Measurements from ENCODE around the gene KARS1.
A peak's percentile ranks its signal among the peaks of the same experiment; 100 is the strongest.

The KARS1 gene

DNA sequence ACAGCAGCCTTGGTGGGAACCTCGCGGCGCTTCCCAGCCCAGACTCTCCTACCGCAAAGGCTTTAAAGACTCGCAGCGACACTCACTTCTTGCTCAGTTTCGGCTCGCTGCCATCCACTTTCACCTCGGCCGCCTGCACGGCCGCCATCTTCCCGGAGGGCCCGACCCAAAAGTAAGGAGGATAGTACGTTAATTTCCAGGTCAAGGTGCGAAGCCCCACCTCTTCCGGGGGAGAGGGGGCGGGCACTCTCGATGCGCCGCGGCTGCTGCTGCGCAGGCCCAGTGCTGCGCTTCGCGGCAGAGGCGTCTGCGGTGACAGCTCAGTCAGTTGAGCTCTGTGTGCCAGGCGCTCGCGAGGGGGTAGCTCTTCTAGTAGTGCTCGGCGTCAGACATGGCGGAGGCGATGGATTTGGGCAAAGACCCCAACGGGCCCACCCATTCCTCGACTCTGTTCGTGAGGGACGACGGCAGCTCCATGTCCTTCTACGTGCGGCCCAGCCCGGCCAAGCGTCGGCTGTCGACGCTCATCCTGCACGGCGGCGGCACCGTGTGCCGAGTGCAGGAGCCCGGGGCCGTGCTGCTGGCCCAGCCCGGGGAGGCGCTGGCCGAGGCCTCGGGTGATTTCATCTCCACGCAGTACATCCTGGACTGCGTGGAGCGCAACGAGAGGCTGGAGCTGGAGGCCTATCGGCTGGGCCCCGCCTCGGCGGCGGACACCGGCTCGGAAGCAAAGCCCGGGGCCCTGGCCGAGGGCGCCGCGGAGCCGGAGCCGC lies at the start of gene KARS1, which contains the start of gene TERF2IP:
TSS of gene KARS1 (minus strand) at position 174 of the 773 bp plus-strand sequence. CDS start at position 148, 26 bp downstream.
TSS of gene TERF2IP (plus strand) at position 282 of the 773 bp plus-strand sequence. CDS start at position 392, 110 bp downstream.
- peak; percentile 97 for DNase-seq

DNA sequence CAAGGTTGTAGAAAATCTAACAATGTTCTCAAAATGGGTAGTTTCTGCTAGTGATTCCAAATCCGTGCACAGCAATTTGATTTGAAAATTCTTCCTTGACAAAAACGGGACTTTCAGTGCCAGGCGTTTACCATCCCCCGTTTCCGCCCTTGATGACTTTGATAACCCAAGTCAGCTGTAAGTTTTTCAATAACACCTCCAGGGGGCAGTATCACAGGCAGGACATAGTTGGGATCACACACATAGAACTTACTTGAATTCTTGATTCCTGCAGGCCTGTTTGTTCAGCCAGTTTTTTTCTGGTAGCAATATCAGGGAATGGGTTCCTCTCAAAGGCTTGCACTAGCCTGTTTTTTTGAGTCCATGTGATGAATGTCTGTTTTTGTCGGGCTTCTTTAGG lies 48.2 kb upstream of the KARS1 start:
- DNase-seq: no peak

DNA sequence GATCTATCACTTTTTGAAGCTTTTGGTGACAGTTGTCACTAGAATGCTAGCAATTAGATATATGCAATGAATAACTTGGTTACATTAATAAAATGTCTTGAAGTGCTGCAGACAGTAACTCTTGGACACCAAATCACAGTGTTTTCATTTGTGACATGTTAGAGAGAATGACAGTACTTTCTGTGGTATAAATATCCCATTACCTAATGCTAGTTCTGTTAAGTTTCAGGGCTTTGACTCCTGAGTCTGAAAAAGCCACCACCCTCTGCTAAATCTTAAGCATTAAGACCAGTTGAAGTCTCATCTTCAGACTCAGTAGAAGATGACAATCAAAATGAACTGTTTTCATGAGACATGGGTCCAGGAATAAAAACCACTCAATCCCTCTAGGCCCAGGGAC lies 39.9 kb upstream of the KARS1 start:
- no peak for DNase-seq

DNA sequence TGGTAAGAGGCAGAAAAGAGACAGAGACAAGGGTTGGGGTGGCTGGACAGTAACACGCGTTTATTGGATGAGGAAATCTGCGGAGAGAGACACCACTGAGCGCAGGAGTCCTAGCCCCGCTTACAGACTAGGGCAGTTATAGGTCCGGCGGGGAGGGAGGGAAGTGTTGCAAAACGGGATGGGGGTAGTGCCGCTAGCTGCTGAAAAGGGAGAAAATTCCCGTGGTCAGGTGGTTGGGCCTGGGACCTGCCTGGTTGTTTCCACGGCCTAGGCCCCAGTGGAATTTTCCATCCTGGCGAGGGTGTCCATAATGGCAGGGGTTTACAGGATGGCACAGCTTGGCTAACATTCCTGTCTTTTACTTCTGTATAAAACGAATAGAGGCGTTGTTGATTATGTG lies 34.8 kb upstream of the KARS1 start:
- no peak for DNase-seq

DNA sequence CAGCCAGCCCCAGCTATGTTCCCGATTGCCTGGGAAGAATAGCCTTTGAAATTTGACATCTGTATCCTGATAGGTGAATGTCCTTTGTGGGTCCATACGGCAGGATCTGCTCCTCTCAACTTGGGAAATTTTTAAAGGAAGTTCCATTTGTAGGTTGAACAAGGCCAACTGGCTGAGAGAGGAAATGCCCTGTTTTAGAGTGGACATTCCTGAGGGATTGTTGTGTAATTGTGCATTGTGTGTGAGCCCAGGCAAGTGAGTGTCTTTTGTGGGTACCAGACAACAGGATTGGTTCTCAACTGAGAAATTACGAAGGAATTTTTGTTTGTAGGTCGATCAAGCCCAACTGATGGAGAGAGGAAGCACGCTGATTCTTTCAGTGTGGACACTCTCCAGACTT lies 31.9 kb upstream of the KARS1 start:
- DNase-seq: no peak

DNA sequence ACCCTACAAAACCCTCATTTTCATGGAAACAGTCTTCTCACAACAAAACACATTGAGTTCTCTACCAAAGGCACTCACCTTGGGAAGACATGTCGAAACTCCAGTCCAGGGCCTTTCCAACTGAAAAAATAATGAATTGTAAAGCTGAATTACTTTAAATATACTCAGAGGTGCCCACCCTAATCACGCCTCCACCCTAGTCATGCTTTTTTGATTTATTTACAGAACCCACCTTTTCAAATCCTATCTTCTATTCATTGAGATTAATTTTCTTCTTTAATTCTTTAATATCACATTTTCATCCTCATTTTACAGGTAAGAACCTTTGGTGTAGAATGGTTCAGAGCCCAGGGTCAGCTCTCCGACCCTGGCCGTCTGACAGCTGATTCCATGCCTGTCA lies 29.4 kb upstream of the KARS1 start, which contains the start of gene CPHXL2:
TSS of gene CPHXL2 (minus strand) at position 101 of the 400 bp plus-strand sequence. CDS start at position 91, 10 bp downstream.
- no peak for DNase-seq

DNA sequence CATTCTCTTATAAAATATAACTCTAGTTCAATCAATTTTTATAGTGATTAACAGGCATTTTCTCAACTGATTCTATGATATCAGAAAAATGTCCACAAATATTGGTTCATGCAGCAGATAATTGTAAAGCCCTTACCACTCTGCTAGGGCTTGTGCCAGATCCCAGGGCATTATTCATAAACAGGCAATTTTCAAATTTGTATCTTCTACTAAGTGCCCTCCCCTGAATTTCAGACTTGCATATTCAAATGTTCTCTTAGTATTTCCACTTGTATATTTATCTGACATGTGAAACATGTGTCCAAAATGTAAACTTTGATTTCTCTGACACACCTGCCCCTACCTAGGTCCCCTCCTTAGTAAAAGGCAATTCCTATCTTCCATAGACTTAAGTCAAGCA lies 20.0 kb upstream of the KARS1 start:
- no peak for DNase-seq

DNA sequence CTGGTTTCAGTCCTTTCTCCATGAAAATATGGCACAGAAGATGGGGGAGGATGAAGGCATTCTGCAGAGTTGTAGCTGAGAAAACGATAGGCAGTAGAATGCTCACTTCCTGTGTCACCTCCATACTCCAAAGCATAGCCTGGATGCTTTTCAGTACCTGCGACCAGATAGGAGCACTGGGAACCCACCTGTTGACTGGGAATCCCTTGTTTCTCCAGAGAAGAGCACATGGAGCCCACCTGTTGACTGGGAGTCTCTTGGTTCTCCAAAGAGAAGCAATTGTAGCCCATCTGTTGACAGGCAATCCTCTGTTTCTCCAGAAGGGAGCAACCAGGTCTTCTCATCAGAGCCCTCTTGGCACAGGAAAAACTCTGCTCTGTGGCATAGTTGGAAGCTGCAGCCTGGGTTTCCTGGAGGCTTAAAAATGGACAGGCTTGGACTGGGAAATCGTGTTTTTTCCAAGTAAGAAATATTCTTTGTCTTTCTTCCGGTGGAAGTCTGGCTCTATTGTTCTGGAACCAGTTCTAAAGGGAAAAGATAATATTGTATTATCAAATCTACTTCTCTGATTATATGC lies 13.3 kb upstream of the KARS1 start:
- DNase-seq: no peak

DNA sequence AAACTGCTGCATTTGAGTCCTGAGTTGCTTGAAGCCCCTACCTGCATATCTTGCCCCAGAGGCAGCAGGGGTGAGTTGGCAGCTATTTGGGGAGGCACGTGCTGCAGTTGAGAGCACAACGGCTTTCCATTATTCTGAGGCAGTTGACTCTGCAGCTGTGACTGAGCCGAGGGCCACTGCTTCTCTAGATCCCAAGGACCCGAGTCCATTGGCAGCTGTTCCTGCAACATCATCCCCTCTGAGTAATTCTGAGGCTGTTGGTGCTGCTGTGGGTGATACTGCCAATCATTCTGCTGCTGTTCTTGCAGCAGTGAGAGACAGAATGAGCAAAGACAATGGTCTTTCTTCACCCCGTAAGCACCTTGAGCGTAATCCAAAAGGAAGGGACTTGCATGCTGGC lies 12.9 kb upstream of the KARS1 start:
- DNase-seq: no peak

DNA sequence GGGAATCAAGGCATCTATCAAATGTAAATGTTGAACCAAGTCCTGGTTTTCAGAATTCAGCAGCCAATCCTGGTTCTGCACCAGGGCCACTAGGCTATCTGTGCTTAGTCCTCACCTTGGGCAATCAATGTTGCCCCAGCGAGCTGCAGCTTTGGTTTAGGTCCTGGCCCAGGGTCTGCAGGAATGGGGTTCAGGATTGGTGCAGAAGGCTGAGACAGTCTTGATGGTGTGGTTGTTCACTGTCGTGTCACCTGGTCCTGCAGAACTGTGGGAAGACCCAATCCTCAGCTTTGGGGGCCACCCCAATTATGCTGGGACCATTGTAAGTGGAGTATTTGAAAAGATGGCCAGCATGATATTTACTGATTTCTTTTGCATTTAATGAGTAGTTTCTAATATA lies 10.7 kb upstream of the KARS1 start:
- no peak for DNase-seq

DNA sequence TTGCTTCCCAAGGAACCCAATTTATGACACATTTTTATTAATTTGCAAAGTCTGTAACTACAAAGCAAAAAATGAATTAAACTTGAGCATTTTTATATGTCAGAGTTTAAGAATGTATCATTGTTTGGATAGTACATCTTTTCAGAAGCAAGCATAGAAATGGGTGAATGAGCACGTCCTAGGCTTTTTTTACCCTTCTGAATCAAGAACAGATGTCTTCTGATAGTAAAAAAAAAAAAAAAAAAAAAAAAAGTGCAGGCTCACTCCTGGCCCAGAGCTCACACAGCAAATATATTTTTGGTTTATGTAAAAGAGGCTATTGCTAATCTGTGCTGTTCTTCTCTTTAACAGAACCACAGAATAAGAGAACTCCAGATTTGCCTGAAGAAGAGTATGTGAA lies 6.5 kb upstream of the KARS1 start:
- no peak for DNase-seq

DNA sequence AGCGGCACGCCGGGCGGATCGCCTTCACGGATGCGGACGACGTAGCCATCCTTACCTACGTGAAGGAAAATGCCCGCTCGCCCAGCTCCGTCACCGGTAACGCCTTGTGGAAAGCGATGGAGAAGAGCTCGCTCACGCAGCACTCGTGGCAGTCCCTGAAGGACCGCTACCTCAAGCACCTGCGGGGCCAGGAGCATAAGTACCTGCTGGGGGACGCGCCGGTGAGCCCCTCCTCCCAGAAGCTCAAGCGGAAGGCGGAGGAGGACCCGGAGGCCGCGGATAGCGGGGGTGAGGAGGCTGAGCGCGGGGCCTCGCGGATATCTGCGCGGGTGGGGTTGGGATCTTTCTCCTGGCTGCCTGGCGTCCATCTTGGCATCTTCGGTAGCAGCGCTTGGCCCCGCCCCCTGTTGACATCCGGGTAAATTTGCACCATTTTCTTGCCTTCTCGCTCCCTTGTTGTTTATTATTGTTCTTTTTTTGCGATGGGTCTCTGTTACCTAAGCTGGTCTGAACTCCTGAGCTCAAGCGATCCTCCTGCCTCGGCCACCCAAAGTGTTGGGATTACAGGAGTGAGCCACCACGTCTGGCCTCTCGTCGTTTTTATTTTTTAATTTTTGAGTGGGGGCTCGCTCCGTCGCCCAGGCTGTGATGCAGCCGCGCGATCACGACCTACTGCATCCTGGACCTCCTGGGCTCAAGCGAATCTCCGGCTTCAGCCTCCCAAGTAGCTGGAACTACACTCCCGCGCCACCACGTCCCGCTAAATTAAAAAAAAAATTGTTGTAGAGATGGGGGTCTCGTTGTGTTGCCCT lies 1.0 kb upstream of the KARS1 start:
- DNase-seq: peak; percentile 88

DNA sequence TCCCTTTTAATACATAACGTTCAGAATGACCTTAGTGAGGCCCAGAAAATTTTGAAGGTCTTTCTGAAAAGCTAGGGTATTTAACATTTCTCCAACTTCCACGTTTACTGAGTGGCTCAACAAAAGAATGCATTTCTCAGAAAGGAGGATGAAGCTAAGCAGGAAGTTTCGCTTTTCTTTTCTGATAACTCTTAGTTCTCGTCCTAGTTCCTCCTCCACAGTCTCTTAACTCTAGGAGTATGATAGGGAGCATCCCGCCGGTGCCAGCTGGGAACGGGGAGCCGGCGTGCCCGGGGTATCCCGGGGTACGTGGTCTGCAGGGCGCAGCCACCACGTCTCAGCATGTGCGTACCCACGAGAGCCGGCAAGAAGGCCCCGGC lies 363 bp downstream of the KARS1 start:
- DNase-seq: no peak

DNA sequence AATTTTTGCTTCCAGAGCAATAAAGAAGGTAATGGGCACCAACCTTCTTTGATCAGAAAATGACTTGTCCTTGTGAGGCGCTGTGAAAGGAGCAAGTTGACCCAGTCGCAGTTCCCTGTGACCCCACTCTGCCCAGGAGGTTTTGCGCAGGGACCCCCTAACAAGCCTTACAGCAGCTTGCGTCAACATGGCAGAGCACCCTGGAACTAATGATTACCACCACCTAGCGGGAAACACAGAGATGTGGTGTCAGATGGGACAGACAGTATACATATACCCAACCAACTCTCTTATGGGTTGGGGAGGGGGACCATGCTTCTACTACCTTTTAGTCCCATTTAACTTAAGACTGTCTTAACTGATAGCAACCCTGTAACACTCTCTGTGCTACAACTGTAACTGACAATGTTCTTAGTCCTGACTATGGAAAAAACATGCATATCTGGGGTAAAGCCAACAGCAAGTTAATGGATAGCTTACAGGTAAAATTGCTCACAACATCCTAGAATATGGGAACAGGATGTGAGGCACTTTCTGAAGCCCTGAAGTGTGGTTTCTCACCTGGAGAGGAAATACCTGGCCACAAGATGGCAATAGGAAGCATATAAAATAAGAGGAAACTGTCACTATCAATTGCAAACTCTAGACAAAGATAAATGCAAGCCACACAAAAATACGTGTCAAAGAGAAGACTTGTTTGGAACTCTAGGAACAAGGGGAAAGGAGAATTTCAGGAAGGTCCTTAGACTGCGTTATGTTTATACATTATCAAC lies 3.0 kb downstream of the KARS1 start:
- no peak for DNase-seq

DNA sequence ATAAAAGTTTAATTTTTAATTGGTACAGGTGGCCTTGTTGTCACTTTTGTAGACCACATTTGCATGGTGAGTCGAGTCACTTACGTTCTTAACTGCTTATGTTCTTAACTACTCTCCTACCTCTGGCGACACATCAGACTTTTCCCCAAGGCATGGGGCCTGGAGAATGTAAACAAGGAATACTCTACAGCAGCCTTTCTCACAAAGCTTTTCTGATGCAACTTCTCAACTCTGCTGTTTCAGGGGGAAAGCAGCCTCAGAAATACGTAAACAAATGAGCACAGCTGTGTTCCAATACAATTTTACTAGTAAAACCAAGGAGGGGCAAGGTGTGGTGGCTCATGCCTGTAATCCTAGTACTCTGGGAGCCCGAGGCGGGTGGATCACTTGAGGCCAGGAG lies 6.9 kb downstream of the KARS1 start:
- DNase-seq: no peak

DNA sequence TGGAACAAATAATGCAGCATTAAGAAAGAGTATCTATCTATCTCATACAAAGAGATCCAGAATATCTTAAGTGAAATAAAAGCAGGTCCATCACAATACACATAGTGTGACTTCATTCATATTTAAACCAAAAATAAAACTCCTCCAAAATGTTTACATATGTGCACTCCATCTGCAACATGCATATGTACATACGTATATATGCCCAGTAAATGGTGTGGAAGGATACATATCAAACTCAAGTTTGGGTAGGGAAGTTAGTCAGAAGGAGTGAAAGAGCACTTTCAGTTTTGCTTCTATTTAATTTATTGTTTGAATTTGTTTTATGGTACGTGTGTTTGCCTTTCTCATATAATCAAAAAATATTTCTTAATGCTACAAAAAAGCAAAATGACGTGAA lies 12.4 kb downstream of the KARS1 start:
- no peak for DNase-seq

DNA sequence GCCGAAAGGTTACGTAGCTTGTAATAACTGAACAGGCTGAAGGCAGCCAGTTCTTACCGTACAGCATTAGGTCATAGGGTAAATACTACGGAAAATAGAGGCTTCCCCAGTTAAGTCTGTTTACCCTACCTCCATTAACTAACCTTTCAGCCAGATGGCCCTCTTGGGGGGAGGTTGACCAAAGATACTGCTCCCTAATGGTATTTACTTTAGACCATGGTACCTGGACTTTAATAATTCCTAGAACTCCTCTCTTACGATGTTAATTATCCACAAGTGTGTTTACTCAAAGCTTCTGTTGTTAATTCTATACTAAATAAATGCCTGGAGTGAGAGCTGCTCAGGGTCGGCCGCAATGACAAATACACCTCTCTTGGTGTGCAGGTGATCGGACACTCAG lies 14.6 kb downstream of the KARS1 start:
- no peak for DNase-seq

DNA sequence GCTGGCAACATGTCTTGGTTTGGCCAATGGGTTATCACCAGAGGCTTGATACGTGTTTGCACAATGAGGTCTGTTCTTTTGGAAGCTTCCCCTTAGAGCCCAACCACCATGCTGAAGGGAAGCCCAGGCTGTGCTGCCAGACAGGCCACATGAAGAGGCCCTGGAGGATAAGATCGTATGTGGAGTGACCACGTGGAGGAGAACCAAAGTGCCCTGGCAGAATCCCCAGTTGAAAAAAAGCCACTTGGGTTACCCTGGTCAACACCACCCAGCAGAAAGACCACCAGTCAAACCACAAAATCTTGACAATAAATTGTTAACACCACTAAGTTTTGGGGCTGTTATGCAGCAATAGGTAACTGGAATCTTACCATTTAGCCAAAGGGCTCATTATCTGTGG lies 17.4 kb downstream of the KARS1 start:
- no peak for DNase-seq

DNA sequence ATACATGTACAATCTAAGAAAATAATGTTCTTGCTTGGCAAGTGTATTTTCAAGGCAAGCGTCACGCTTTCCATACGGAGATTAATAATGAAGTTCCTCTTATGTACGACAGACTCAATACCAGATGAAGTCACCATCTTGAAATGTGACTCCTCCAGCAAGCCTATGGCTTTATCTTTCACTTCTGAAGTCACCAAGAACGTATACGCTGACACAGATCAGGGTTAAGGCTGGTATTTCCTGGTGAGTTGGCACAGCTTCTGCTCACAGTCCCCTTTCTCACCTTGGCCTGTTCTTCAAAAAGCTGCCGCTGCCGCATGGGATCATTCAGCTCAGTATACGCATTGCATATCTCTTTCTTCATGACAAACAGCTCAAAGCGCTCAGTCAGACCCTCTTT lies 18.3 kb downstream of the KARS1 start:
- DNase-seq: no peak

DNA sequence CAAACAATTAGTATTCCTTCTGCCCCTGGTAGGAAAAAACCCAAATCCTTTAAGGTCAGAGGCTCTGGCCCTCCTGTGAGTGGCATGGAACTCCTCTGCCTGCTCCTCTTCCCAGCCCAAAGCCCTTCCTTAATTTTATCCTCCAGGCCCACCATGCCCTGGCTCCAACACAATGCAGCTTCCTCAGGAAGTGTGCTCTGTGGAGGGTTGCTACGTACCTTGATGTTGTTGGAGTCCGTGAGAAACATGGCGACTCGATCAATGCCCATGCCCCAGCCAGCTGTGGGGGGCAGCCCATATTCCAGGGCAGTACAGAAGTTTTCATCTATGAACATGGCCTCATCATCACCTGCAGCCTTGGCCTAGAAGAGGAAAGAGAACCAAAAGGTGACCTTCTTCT lies 19.1 kb downstream of the KARS1 start:
- DNase-seq: no peak

DNA sequence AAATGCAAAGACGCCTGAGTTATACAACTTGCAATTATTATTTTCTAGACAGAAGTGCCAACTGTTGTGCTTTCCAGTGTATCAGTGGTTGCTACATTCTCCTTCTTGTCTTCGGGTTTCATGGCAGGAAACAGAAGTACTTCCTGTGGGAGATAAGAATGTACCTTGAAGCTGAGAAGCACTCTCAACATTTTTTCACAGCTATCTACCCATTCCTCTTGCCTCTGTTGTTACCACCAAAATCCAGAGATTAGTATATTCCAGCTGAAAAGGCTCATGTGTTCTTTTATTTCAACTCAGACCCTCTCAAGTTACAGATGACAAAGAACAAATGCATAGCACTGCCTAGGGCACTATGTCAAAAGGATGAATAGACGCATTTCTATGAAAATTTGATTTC lies 19.6 kb downstream of the KARS1 start:
- no peak for DNase-seq

DNA sequence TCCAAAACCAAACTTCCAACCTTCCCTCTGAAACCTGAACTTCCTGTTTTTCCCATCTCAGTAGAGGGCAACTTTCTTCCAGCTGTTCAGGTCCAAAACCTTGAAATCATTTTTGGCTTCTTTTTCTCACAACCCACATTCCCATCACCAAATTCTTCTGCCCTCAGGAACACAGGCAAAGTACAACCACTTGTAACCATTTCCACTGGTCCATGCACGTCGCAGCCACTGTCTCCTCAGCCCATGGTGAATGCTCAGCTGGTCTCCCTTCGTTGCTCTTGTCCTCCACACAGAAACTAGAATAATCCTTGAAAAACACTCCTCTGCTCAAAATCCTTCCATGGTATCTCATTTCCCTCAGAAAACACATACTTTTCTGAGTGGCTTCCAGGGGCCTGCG lies 20.7 kb downstream of the KARS1 start:
- no peak for DNase-seq

DNA sequence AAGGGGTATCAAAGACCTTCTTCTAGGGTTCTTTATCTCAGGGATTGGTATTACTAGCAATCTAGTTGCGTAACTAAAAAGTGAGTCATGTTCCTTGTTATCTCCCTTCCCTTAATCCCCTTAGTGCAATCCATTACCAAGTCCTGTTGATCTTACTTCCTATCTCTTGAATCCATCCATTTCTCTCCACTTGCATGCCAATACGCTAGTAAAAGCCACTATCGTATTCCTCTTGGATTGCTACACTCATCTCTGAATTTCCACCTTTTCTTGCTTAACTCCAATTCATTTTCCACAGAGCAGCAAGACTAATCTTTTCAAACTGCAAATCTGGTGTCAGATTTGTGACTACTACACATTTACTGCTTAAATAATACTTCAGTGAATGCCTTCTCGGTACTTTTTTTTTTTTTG lies 22.5 kb downstream of the KARS1 start:
- no peak for DNase-seq

Data from islet precursor cell (in vitro differentiated cells).